AG10803 (cell line): ENCODE results near the gene NIN.
"Not testable (repeated sequence)": the region's sequence is repeated elsewhere in the genome, so short reads cannot be mapped to it uniquely, and the experiment has no call there.

ENCODE experiments used
- DNase-seq: peaks from one replicate; pipeline ENCODE4 v3.0.0; 2010; ENCODE audit warnings: low read depth
- H3K4me3 ChIP-seq: 2 replicates; pipeline ENCODE4 v1.5.1; 2011; ENCODE audit warnings: mild to moderate bottlenecking, low read length, control low read depth
- CTCF ChIP-seq: conservative IDR thresholded peaks from 2 replicates; pipeline ENCODE4 v1.5.1; 2011; ENCODE audit warnings: mild to moderate bottlenecking, low read length, control low read depth, inconsistent platforms

NIN gene

DNA sequence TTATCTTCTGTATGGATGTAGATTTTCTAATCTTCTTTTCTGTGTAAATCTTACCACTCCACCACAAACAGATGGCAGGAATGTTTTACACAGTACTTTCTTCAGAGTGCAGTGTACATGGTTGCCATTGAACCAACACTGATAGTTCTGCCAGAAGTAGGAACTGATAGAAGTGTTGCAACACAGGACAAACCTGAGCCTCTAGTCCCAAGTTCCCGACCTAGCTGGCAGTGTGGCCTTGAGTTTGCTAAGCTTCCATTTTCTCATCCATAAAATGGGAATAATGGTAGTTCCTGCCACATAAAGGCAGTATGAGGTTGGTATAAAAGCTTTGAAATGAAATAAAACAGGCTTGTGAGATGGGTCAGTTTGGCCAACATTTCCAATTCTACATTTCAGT is 112.0 kb downstream of the NIN start:
- no peak for TF ChIP-seq CTCF
- DNase-seq: no peak
- H3K4me3 ChIP-seq: no peak overlapping the region

GRCh38 chr14:50717811-50718210 is 113.2 kb downstream of the NIN start:
- H3K4me3 ChIP-seq: no peak overlapping the region
- no peak for DNase-seq
- TF ChIP-seq CTCF: no peak

DNA sequence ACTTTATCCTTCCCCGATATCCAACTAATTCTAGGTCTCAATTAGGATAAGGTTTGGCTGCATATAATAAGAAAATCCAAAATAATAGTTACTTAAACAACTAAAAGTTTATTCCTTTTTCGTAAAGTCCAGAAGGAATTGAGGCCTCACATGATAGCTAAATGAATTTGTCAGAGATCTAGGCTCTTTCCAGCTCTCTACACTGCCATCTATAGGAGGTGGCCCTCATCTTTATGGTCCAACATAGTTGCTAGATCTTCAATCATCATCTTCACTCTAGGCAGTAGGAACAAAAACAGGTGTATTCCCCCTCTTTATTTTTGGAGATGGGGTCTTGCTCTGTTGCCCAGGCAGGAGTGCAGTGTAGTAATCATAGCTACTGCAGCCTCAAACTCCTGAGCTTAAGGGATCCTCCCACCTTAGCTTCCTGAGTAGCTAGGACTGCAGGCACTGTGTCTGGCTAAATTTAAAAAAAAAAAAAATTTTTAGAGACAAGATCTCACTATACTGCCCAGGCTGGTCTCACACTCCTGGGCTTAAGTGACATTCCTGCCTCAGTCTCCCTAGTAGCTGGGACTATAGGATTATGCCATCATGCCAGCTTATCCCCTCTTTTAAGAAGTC is 116.4 kb downstream of the NIN start:
- no peak overlapping the region for H3K4me3 ChIP-seq
- peak; percentile 74 for TF ChIP-seq CTCF
- DNase-seq: peak; percentile 52

DNA sequence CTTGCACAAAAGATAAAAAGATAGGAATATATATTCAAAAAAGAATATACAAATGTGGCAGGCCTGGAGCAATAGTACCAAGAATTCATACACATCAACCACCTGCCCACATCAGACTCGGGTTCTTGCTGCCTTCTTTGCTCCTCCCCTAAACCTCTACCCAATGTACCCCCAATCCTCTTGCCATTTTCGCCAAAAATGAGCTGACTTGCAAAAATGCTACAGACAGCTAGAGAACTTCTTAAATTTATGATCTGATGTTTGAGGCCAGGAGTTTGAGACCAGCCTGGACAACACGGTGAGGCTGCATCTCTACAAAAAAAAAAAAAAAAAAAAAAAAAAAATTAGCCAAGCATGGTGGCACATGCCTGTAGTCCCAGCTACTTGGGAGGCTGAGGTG is 119.9 kb downstream of the NIN start:
- no peak for TF ChIP-seq CTCF
- H3K4me3 ChIP-seq: no peak overlapping the region
- DNase-seq: no peak

- DNase-seq: no peak
- no peak overlapping the region for H3K4me3 ChIP-seq
- TF ChIP-seq CTCF: no peak
Measured at GRCh38 chr14:50705026-50705593, 125.9 kb downstream of the NIN start.

- no peak overlapping the region for H3K4me3 ChIP-seq
- TF ChIP-seq CTCF: no peak
- DNase-seq: no peak
Measured at GRCh38 chr14:50704454-50705010, 126.4 kb downstream of the NIN start.

GRCh38 chr14:50697659-50698290 is 133.2 kb downstream of the NIN start:
- peak; percentile 2 for DNase-seq
- TF ChIP-seq CTCF: no peak
- no peak overlapping the region for H3K4me3 ChIP-seq

- DNase-seq, H3K4me3 ChIP-seq: not testable (repeated sequence)
Measured at GRCh38 chr14:50694260-50694659, 136.7 kb downstream of the NIN start.
